ENCODE data around the gene ZC3H6. TPM values are rescaled to one million over a fixed set of nuclear protein-coding genes. Genes with fewer than 3 reads are reported as not detected.
"Not testable (repeated sequence)": the region's sequence is repeated elsewhere in the genome, so short reads cannot be mapped to it uniquely, and the experiment has no call there.

The ZC3H6 gene
- total RNA-seq, 1 donor from 2014 or later: 14.0 TPM

DNA sequence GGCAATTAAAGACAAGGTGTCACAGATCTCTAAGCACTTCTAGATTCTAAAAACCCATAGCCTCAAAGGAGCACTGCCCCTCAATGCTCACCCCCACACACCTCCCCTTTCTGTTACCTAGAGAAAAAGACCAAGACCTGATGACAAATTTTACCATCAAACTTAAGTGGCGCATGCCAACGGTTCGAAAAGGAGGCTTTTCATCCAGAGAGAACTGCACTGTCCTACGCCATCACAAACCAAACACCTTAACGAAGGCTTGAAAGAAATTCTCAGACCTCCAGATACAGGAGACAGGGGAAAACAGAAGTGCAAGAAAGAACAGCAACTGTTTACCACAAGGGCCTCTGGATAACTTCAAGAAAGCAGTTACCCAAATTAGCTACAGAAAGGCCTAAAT, 2.0 kb upstream of the ZC3H6 start:
- no peak overlapping the region for H3K4me3 Mint-ChIP-seq (ENCODE audit: unreplicated experiment)
- no peak for DNase-seq
- H3K36me3 Mint-ChIP-seq (ENCODE audit: unreplicated experiment): peaks cover 4% of the 10 kb centered on the region
- H3K27ac Mint-ChIP-seq (ENCODE audit: unreplicated experiment): peak overlapping the region; percentile 50
- H3K27me3 Mint-ChIP-seq (ENCODE audit: unreplicated experiment): no peaks in the 10 kb centered on the region
- TF ChIP-seq, protein P1, sequence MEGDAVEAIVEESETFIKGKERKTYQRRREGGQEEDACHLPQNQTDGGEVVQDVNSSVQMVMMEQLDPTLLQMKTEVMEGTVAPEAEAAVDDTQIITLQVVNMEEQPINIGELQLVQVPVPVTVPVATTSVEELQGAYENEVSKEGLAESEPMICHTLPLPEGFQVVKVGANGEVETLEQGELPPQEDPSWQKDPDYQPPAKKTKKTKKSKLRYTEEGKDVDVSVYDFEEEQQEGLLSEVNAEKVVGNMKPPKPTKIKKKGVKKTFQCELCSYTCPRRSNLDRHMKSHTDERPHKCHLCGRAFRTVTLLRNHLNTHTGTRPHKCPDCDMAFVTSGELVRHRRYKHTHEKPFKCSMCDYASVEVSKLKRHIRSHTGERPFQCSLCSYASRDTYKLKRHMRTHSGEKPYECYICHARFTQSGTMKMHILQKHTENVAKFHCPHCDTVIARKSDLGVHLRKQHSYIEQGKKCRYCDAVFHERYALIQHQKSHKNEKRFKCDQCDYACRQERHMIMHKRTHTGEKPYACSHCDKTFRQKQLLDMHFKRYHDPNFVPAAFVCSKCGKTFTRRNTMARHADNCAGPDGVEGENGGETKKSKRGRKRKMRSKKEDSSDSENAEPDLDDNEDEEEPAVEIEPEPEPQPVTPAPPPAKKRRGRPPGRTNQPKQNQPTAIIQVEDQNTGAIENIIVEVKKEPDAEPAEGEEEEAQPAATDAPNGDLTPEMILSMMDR (IDR thresholded peaks at IDR 0.05; ENCODE audit: partially characterized antibody, unreplicated experiment): no peak
- peaks cover 2% of the 10 kb centered on the region for H3K4me1 Mint-ChIP-seq (ENCODE audit: low read depth, unreplicated experiment)
- H3K9me3 Mint-ChIP-seq (ENCODE audit: unreplicated experiment): no peaks in the 10 kb centered on the region

DNA sequence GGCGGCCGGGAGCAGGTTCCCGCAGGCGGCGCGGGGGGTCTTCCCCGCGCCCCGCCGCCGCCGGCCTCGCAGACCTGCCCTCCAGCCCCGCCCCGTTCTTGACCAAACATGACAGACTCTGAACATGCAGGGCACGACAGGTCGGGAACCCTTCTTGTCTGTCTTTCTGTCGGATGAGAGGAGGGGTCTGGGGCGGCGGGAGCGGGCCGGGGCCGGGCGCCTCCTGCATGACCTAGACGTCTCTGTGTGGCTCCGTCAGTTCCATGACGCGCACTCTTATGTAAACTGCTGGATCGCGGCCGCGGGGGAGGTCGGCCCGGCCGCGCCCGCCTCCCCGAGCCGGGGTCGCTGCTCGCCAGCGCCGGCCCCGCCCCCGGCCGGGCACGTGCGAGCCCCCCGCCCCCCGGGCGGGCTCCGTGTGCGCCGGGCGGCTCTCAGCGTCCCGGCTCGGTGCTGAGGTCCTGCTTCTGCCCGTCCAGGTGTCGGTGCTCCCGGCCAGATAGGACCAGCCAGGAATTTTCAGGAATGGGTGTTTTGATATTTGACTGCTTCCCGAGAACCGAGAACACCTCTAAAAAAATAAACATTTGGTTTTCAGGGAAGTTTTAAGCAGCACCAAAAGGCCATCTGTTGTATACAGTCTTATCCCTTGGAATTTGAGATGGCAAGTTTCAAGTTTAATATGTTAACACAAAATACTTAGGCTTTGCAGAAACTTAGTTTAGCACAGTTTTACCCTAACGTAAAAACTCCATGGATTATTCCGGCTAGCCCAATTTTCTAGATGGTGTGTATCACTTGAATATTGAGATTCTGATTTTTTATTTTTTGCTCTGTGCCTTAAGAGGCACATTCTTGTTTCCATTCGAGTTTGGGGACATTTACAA, 733 bp downstream of the ZC3H6 start:
- Mint-ChIP-seq H3K36me3 (ENCODE audit: unreplicated experiment) (no peaks in the 10 kb centered on the region), H3K9me3 (ENCODE audit: unreplicated experiment) (no peaks in the 10 kb centered on the region), H3K27ac (ENCODE audit: unreplicated experiment) (peak overlapping the region; percentile 93), H3K27me3 (ENCODE audit: unreplicated experiment) (no peaks in the 10 kb centered on the region), H3K4me3 (ENCODE audit: unreplicated experiment) (peak overlapping the region; percentile 85), H3K4me1 (ENCODE audit: low read depth, unreplicated experiment) (peaks cover 8% of the 10 kb centered on the region)
- TF ChIP-seq, protein P1 (IDR thresholded peaks at IDR 0.05; ENCODE audit: partially characterized antibody, unreplicated experiment): no peak
- DNase-seq: peak; percentile 76

DNA sequence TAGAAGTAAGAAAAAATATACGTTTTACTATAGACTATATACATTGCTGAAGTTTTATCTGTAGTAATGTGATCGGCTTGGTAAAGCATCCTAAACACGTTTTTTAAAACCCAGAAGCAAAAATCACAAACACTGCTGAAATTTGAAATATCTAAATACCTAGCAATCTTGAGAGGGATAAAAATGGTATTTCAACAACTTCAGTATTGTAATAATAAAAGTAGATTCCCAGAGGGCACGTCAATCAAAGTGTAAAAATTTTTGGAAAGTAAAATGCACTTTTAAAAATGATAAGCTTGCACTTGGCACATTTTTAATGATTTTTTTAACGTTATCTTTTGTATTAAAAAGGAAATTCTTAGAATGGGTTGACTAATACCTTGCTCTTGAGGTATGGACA, 1.6 kb downstream of the ZC3H6 start:
- no peak for DNase-seq
- Mint-ChIP-seq H3K27ac (ENCODE audit: unreplicated experiment) (no peak overlapping the region), H3K4me1 (ENCODE audit: low read depth, unreplicated experiment) (peaks cover 12% of the 10 kb centered on the region), H3K4me3 (ENCODE audit: unreplicated experiment) (no peak overlapping the region), H3K27me3 (ENCODE audit: unreplicated experiment) (no peaks in the 10 kb centered on the region), H3K36me3 (ENCODE audit: unreplicated experiment) (no peaks in the 10 kb centered on the region), H3K9me3 (ENCODE audit: unreplicated experiment) (no peaks in the 10 kb centered on the region)
- TF ChIP-seq, protein P1 (IDR thresholded peaks at IDR 0.05; ENCODE audit: partially characterized antibody, unreplicated experiment): no peak

DNA sequence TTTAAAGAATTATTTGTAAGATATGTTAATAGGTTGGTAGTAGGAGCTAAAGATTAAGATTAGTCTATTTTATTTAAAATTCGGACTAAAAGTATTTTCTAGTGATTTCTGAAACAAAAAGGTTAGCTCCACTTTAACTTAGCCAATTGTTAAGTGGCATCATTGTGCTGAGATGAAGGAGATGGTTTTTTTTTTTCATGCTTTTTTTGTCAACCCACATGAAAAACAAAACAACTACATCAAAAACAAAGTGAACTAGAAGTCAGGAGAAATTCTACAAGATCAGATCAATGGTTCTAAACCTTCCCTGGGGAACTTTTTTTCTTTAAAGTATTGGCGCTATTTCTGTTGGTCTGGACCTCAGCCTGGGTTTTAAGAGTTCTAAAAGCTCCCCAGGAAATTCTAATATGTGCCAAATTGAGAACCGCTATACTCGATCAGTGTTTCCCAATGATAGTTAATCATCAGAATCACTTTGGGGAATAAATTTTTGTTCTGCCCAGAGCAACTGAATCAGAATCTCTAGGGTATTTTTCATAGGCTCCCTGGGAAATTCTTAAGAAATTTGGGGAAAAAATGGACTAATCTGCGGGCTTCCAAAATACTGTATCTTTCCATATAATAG, 2.3 kb downstream of the ZC3H6 start:
- H3K27ac Mint-ChIP-seq (ENCODE audit: unreplicated experiment): no peak overlapping the region
- H3K4me1 Mint-ChIP-seq (ENCODE audit: low read depth, unreplicated experiment): peaks cover 12% of the 10 kb centered on the region
- TF ChIP-seq, protein P1 (IDR thresholded peaks at IDR 0.05; ENCODE audit: partially characterized antibody, unreplicated experiment): no peak
- no peaks in the 10 kb centered on the region for H3K27me3 Mint-ChIP-seq (ENCODE audit: unreplicated experiment)
- H3K9me3 Mint-ChIP-seq (ENCODE audit: unreplicated experiment): no peaks in the 10 kb centered on the region
- H3K36me3 Mint-ChIP-seq (ENCODE audit: unreplicated experiment): no peaks in the 10 kb centered on the region
- DNase-seq: no peak
- H3K4me3 Mint-ChIP-seq (ENCODE audit: unreplicated experiment): no peak overlapping the region

DNA sequence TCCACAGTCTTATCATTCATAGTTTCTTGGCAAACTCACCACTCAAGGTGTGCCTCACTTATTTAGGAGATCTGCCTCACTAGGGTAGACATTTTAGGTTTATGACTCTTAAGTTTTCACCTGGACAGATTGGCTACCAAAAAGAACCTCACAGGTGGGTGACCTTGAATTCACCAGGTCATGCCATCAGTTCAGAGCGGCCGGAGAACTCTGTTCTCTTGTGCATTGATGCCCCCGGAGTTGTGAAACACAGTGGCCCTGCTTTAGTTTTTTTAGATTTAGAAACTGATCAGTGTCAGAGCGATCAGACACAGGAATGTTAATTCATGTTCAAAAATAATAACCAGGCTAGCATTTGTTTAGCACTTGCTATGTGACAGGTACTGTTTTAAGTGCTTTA, 6.7 kb downstream of the ZC3H6 start:
- DNase-seq; H3K4me3 Mint-ChIP-seq (ENCODE audit: unreplicated experiment); H3K36me3 Mint-ChIP-seq (ENCODE audit: unreplicated experiment); H3K27me3 Mint-ChIP-seq (ENCODE audit: unreplicated experiment); H3K27ac Mint-ChIP-seq (ENCODE audit: unreplicated experiment); H3K9me3 Mint-ChIP-seq (ENCODE audit: unreplicated experiment): not testable (repeated sequence)
- peaks cover 10% of the 10 kb centered on the region for H3K4me1 Mint-ChIP-seq (ENCODE audit: low read depth, unreplicated experiment)

DNA sequence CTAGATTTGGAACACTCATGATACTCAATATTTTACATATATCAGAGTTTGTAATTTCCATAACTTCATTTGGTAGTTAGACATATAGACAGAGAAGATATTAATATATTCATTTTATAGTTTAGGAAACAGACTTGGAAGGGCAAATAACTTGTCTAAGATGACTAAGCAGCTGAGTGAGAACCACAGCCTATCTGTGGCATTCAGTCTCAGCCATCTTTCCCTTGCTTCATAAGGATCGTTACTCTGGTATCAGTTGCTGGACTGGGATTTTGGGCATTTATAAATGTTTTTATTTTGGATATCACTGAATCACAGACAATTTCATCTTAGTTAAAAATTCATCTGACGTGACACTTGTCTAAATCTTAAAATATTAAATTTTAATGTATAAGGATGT, 8.1 kb downstream of the ZC3H6 start:
- not testable (repeated sequence) for H3K36me3 Mint-ChIP-seq (ENCODE audit: unreplicated experiment); H3K27ac Mint-ChIP-seq (ENCODE audit: unreplicated experiment); DNase-seq; H3K27me3 Mint-ChIP-seq (ENCODE audit: unreplicated experiment); H3K4me3 Mint-ChIP-seq (ENCODE audit: unreplicated experiment); H3K9me3 Mint-ChIP-seq (ENCODE audit: unreplicated experiment)
- peaks cover 10% of the 10 kb centered on the region for H3K4me1 Mint-ChIP-seq (ENCODE audit: low read depth, unreplicated experiment)

Measured in glutamatergic neuron (in vitro differentiated cells).